Endothelial cell of umbilical vein (primary cell): Measurements from ENCODE around the gene KLK8. TPM values are rescaled to one million over a fixed set of nuclear protein-coding genes. Genes with fewer than 3 reads are reported as not detected.

Experiments used
- BruUV-seq: library from RNA; stranded (reverse); fragments of 400-500 nt; replicated peaks from 2 replicates; lab custom pipeline; 2021; lab: Mats Ljungman, UMichigan
- CTCF ChIA-PET: fragments of 300-600, 350-600 bp; sonication (Branson Sonifier 250); formaldehyde crosslinking; loops from one replicate; lab custom pipeline; 2021; ENCODE audit warnings: antibody characterized with exemption, inconsistent platforms; lab: Charles Lee
- POLR2A ChIA-PET: fragments of 300-600, 350-600 bp; sonication (Branson Sonifier 250); formaldehyde crosslinking; loops from one replicate; lab custom pipeline; 2021; ENCODE audit warnings: antibody characterized with exemption, inconsistent platforms; lab: Charles Lee
- DNase-seq: peaks from one replicate; pipeline ENCODE4 v3.0.0-alpha.2; 2011; ENCODE audit warnings: low read depth, low spot score
- FAIRE-seq: peaks from 2 replicates; lab custom pipeline; 2011; peaks lifted over from hg19 to GRCh38; lab: Jason Lieb, UNC
- H2AFZ ChIP-seq: 2 replicates; pipeline ENCODE4 v1.6.0; 2012; ENCODE audit warnings: low read depth, low read length, control low read depth, inconsistent platforms
- H3K27ac ChIP-seq: 2 replicates; pipeline ENCODE4 v1.5.1; 2011; ENCODE audit warnings: low read depth, mild to moderate bottlenecking, control low read depth, low read length, moderate library complexity; ENCODE audit not compliant: insufficient read depth
- H3K27me3 ChIP-seq, 2 experiments: 2 replicates each; pipeline versions ENCODE4 v1.6.0 to v1.6.1; 2011; ENCODE audit warnings: low read length in 2 of 2, mixed read lengths in 1 of 2; ENCODE audit not compliant: control insufficient read depth in 2 of 2, insufficient read depth in 2 of 2
- H3K36me3 ChIP-seq, 2 experiments: 2 replicates in 1 of 2; 3 replicates in 1 of 2; pipeline ENCODE4 v1.5.1; 2011; ENCODE audit warnings: low read length in 2 of 2, mild to moderate bottlenecking in 1 of 2, moderate library complexity in 1 of 2; ENCODE audit not compliant: control insufficient read depth in 2 of 2, insufficient read depth in 2 of 2; ENCODE audit errors: extremely low read depth in 1 of 2
- H3K4me1 ChIP-seq: 3 replicates; pipeline ENCODE4 v1.5.1; 2011; ENCODE audit warnings: mild to moderate bottlenecking, low read length; ENCODE audit not compliant: control insufficient read depth, insufficient read depth; ENCODE audit errors: extremely low read depth
- H3K4me2 ChIP-seq: 2 replicates; pipeline ENCODE4 v1.6.1; 2011; ENCODE audit warnings: low read length, control low read depth, mixed read lengths; ENCODE audit not compliant: insufficient read depth
- H3K4me3 ChIP-seq, 3 experiments: fragments of 200-600 bp in 1 of 3; sonication (generic), shearing (Covaris generic) in 1 of 3; replicated peaks in 1 of 3; 2 replicates each; pipeline ENCODE4 v1.5.1; 2011 to 2016; ENCODE audit warnings: control low read depth in 3 of 3, low read length in 3 of 3, mild to moderate bottlenecking in 2 of 3, inconsistent platforms in 1 of 3, low read depth in 1 of 3, moderate library complexity in 1 of 3; ENCODE audit not compliant: insufficient read depth in 1 of 3
- H3K79me2 ChIP-seq: 2 replicates; pipeline ENCODE4 v1.6.0; 2012; ENCODE audit warnings: low read length, inconsistent platforms; ENCODE audit not compliant: control insufficient read depth, insufficient read depth
- H3K9ac ChIP-seq: replicated peaks from 2 replicates; pipeline ENCODE3; 2011; ENCODE audit warnings: low read length, control low read depth; ENCODE audit not compliant: insufficient read depth; ENCODE audit errors: extremely low read depth
- H3K9me1 ChIP-seq: replicated peaks from 3 replicates; pipeline ENCODE4 v1.6.0; 2011; ENCODE audit warnings: mild to moderate bottlenecking, low read length; ENCODE audit not compliant: control insufficient read depth, insufficient read depth; ENCODE audit errors: extremely low read depth
- H3K9me3 ChIP-seq: replicated peaks from 2 replicates; pipeline ENCODE4 v1.5.1; 2012; ENCODE audit warnings: low read length, inconsistent platforms; ENCODE audit not compliant: control insufficient read depth, insufficient read depth
- H4K20me1 ChIP-seq: replicated peaks from 2 replicates; pipeline ENCODE3; 2011; ENCODE audit warnings: mild to moderate bottlenecking, low read length; ENCODE audit not compliant: control insufficient read depth, insufficient read depth; ENCODE audit errors: extremely low read depth
- EZH2 ChIP-seq: IDR thresholded peaks from 2 replicates; pipeline ENCODE4 v1.6.1; 2012; ENCODE audit warnings: borderline replicate concordance, low read depth, mild to moderate bottlenecking, moderate library complexity, low read length, inconsistent platforms; ENCODE audit not compliant: severe bottlenecking
- FOS ChIP-seq: IDR thresholded peaks from 2 replicates; pipeline ENCODE4 v1.6.1; 2011; ENCODE audit warnings: mild to moderate bottlenecking, low read length, moderate library complexity, borderline replicate concordance; ENCODE audit not compliant: insufficient read depth
- GATA2 ChIP-seq: IDR thresholded peaks from 2 replicates; pipeline ENCODE4 v1.7.0; 2011; ENCODE audit warnings: low read depth, mild to moderate bottlenecking, moderate library complexity, mixed read lengths, low read length; ENCODE audit not compliant: insufficient read length, insufficient read depth
- JUN ChIP-seq: IDR thresholded peaks from 2 replicates; pipeline ENCODE4 v1.6.1; 2011; ENCODE audit warnings: borderline replicate concordance, low read depth; ENCODE audit not compliant: insufficient read length, insufficient read depth
- MYC ChIP-seq: IDR thresholded peaks from one replicate; pipeline ENCODE4 v1.6.1; 2011; ENCODE audit warnings: mild to moderate bottlenecking, low read depth, low read length
- POLR2A ChIP-seq: IDR thresholded peaks from 2 replicates; pipeline ENCODE4 v1.6.1; 2012; ENCODE audit warnings: low read depth, mild to moderate bottlenecking, control low read depth, low read length
- POLR2AphosphoS5 ChIP-seq: IDR thresholded peaks from 2 replicates; pipeline ENCODE4 v1.6.1; 2012; ENCODE audit warnings: low read depth, mild to moderate bottlenecking, control low read depth, low read length, moderate library complexity; ENCODE audit not compliant: insufficient read depth
- dilution Hi-C: fragments of 300-500 bp; cut with MboI; formaldehyde crosslinking; loops from one replicate; pipeline ENCODE4 v1.15.0; 2019; ENCODE audit warnings: low sequenced_read_pairs; ENCODE audit not compliant: extremely low pct_ligation_motif_present
- intact Hi-C: fragments of 100-400 bp; cut with micrococcal nuclease; formaldehyde crosslinking; loops from one replicate; pipeline ENCODE4 v1.10.0; 2022
- polyA plus RNA-seq, 4 experiments: library from polyadenylated mRNA; depleted of rRNA in 3 of 4; stranded (reverse) in 3 of 4; unstranded in 1 of 4; fragments of >200 nt; gene quantifications; 2 replicates each; pipeline versions ENCODE4 v1.2.1 to v1.2.3, GENCODE V29; 2011 to 2012; ENCODE audit warnings: missing spikeins in 1 of 4
- total RNA-seq: library from RNA; stranded (reverse); gene quantifications from 2 replicates; pipeline ENCODE4 v1.2.3, GENCODE V29; 2021
- TF ChIP-seq, protein P1 (sequence below), 2 donors: IDR thresholded peaks; 1 replicate in 1 of 2; 2 replicates in 1 of 2; pipeline ENCODE4 v1.5.1; 2011; ENCODE audit warnings: low read length in 2 of 2, mild to moderate bottlenecking in 2 of 2, moderate library complexity in 2 of 2, control low read depth in 1 of 2, inconsistent platforms in 1 of 2, low read depth in 1 of 2; ENCODE audit not compliant: insufficient read depth in 1 of 2; ENCODE audit errors: extremely low read depth in 1 of 2
- TF ChIP-seq, protein P2 (sequence below): IDR thresholded peaks from 2 replicates; pipeline ENCODE4 v1.6.1; 2011; ENCODE audit not compliant: insufficient read depth, insufficient read length

Gene KLK8
- total and polyA plus RNA-seq, 2 donors (not counting 3 experiments of a cell fraction or from before 2014, with no cell fraction given) = not detected

DNA sequence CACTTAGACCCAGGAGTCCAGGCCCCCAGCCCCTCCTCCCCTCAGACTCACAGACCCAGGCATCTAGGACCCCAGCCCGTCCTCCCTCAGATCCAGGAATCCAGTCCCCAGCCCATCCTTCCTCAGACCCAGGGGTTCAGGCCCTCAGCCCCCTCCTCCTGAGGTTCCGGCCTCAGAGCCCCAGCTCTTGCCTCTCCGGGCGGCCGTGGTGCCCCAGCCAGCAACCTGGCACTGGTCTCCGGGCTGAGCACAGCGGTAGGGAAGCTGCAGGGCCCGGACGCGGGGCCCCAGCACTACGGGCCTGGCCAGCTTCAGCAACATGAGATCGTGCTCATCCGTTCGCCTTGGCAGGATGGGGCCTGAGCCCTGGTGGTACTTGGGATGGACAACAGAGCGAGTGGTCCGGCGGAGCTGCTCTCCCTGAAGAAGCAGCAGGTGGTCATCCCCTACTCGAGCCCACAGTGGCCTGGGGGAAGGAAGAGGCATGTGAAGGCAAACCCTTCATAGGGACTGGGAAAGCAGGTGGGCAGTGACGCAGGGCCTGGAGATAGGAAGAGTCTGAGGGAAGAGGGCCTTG lies 14.4 kb upstream of the KLK8 start:
- H3K79me2 ChIP-seq = no peaks in the 10 kb centered on the region
- no peaks in the 10 kb centered on the region for H4K20me1 ChIP-seq
- FAIRE-seq = no peak
- dilution Hi-C loops (no loop called here), intact Hi-C loops (loop anchor here (1.0 kb wide), 1 partner anchor 85 kb away; no protein-coding TSS in a partner anchor)
- CTCF ChIA-PET = interaction anchor here (0.9 to 2.5 kb wide), 2 partner anchors 23 to 86 kb away, joined by 3 to 35 read pairs; no protein-coding TSS in a partner anchor
- H3K27ac ChIP-seq = no peak overlapping the region
- no peaks in the 10 kb centered on the region for H3K9me1 ChIP-seq
- no peak overlapping the region for H3K4me2 ChIP-seq
- no peaks in the 10 kb centered on the region for H3K9me3 ChIP-seq
- no peak overlapping the region for H3K4me3 ChIP-seq
- no TSS peak for BruUV-seq
- H3K36me3 ChIP-seq = no peaks in the 10 kb centered on the region
- DNase-seq = no peak
- no peak for TF ChIP-seq POLR2A
- no peaks in the 10 kb centered on the region for H3K4me1 ChIP-seq
- no peak overlapping the region for H3K9ac ChIP-seq
- H3K27me3 ChIP-seq = peaks cover 21 to 25% of the 10 kb centered on the region in 2 experiments
- no peak overlapping the region for H2AFZ ChIP-seq
- POLR2A ChIA-PET = no interaction called here

DNA sequence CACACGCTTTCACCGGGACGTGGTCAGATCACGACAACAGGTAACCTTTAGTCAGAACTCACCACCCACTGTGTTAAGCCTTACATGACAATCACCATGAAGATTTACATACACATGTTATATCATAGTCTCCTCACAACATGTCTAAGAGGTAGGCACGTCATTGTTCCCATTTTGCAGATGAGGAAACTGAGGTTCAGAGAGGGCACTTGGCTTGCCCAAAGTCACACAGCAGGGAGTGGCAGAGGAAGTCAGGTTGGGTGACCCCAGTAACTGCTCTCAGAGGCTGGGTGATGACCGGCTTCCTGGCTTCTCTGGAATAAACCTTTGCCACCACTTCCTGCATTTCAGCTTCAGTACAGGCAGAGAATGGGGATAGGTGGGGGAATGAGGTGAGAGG lies 12.8 kb upstream of the KLK8 start:
- Histone ChIP-seq H2AFZ (no peak overlapping the region), H3K79me2 (no peaks in the 10 kb centered on the region), H3K4me1 (no peaks in the 10 kb centered on the region), H3K27me3 (peaks cover 11 to 21% of the 10 kb centered on the region in 2 experiments), H3K4me2 (no peak overlapping the region), H3K9ac (no peak overlapping the region), H3K27ac (no peak overlapping the region), H3K4me3 (no peak overlapping the region), H3K36me3 (no peaks in the 10 kb centered on the region), H3K9me1 (no peaks in the 10 kb centered on the region), H4K20me1 (no peaks in the 10 kb centered on the region), H3K9me3 (no peaks in the 10 kb centered on the region)
- FAIRE-seq (no peak), DNase-seq (no peak)
- ChIA-PET POLR2A (no interaction called here), CTCF (no interaction called here)
- intact Hi-C loops (no loop called here), dilution Hi-C loops (no loop called here)
- no peak for TF ChIP-seq MYC
- TF ChIP-seq GATA2 = no peak
- TF ChIP-seq, protein P1, sequence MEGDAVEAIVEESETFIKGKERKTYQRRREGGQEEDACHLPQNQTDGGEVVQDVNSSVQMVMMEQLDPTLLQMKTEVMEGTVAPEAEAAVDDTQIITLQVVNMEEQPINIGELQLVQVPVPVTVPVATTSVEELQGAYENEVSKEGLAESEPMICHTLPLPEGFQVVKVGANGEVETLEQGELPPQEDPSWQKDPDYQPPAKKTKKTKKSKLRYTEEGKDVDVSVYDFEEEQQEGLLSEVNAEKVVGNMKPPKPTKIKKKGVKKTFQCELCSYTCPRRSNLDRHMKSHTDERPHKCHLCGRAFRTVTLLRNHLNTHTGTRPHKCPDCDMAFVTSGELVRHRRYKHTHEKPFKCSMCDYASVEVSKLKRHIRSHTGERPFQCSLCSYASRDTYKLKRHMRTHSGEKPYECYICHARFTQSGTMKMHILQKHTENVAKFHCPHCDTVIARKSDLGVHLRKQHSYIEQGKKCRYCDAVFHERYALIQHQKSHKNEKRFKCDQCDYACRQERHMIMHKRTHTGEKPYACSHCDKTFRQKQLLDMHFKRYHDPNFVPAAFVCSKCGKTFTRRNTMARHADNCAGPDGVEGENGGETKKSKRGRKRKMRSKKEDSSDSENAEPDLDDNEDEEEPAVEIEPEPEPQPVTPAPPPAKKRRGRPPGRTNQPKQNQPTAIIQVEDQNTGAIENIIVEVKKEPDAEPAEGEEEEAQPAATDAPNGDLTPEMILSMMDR (IDR thresholded peaks at IDR 0.05; ENCODE audit: extremely low read depth in 1 of 2, insufficient read depth in 1 of 2, low read depth in 1 of 2, low read length in 2 of 2) = no peak
- no peak for TF ChIP-seq FOS
- no peak for TF ChIP-seq POLR2AphosphoS5
- TF ChIP-seq POLR2A = no peak
- TF ChIP-seq, protein P2, sequence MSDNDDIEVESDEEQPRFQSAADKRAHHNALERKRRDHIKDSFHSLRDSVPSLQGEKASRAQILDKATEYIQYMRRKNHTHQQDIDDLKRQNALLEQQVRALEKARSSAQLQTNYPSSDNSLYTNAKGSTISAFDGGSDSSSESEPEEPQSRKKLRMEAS = no peak
- no peak for TF ChIP-seq EZH2
- TF ChIP-seq JUN = no peak
- no TSS peak for BruUV-seq
